ENCODE data around the gene MDC1. TPM values are rescaled to one million over a fixed set of nuclear protein-coding genes. Genes with fewer than 3 reads are reported as not detected.
"Not testable (repeated sequence)": the region's sequence is repeated elsewhere in the genome, so short reads cannot be mapped to it uniquely, and the experiment has no call there.

The MDC1 gene
- total RNA-seq, 1 donor from 2014 or later, result 32.8 TPM

DNA sequence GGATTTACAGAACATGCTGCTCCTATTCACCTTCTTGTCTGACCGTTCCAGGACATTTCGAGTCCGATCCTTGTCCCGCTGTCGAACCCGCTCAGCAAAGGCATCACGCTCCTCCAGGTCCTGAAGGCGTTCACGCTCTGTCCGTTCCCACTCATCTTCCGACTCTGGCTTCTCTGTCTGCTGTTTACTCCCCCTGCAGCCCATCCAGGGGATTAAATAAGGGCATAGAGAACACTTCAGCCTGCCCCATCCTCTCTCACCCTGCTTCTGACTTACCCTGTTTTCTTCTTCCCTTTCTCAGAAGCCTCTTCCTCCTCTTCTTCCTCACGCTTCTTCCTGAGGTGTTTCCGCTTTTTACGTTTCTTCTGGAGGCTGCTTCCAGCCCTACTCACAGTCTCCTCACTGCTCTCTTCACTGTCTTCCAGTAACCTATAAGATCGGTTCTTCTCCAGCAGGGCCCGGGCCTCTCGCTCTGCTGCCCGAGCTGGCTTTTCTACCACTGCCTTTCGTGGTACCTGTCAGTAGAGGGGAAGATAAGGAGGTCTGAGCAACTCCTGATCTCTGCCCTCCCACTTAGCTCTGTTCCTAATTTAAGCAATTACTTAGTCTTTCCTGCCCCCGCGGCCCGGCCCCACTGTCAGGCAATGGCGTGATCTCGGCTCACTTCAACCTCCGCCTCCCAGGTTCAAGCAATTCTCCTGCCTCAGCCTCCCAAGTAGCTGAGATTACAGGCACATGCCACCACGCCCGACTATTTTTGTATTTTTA, 46.1 kb downstream of the MDC1 start:
- no peak for ATAC-seq
- intact Hi-C loops (cut with DNase I), result no loop called here

DNA sequence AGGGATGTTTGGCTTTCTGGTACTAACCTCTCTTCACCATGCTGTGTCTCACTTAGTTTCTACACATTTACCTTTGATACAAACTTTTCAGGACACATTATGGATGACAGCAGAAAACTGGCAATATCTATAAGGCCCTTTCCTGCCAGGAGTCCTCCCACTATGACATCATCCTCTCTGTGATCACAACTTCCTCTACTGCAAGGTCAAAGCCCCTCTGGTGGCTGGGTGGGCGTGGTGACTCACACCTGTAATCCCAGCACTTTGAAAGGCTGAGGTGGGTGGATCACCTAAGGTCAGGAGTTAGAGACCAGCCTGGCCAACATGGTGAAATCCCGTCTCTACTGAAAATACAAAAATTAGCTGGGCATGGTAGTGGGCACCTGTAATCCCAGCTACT, 50.8 kb downstream of the MDC1 start:
- intact Hi-C loops (cut with DNase I); H3K4me3 ChIP-seq; ATAC-seq; H3K27me3 ChIP-seq; DNase-seq; H3K4me1 ChIP-seq; H3K27ac ChIP-seq; H3K9me3 ChIP-seq: not testable (repeated sequence)
- H3K36me3 ChIP-seq, result peaks cover 96% of the 10 kb centered on the region

More for the DNA sequence above, 46.1 kb downstream of the MDC1 start:
- no peaks in the 10 kb centered on the region for H3K27me3 ChIP-seq
- DNase-seq, result no peak
- peaks cover 16% of the 10 kb centered on the region for H3K4me1 ChIP-seq
- H3K4me3 ChIP-seq, result no peak overlapping the region
- H3K27ac ChIP-seq, result no peak overlapping the region
- peaks cover 53% of the 10 kb centered on the region for H3K36me3 ChIP-seq
- TF ChIP-seq, protein P1, sequence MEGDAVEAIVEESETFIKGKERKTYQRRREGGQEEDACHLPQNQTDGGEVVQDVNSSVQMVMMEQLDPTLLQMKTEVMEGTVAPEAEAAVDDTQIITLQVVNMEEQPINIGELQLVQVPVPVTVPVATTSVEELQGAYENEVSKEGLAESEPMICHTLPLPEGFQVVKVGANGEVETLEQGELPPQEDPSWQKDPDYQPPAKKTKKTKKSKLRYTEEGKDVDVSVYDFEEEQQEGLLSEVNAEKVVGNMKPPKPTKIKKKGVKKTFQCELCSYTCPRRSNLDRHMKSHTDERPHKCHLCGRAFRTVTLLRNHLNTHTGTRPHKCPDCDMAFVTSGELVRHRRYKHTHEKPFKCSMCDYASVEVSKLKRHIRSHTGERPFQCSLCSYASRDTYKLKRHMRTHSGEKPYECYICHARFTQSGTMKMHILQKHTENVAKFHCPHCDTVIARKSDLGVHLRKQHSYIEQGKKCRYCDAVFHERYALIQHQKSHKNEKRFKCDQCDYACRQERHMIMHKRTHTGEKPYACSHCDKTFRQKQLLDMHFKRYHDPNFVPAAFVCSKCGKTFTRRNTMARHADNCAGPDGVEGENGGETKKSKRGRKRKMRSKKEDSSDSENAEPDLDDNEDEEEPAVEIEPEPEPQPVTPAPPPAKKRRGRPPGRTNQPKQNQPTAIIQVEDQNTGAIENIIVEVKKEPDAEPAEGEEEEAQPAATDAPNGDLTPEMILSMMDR (IDR thresholded peaks at IDR 0.05), result peak; percentile 9
- H3K9me3 ChIP-seq, result no peaks in the 10 kb centered on the region

DNA sequence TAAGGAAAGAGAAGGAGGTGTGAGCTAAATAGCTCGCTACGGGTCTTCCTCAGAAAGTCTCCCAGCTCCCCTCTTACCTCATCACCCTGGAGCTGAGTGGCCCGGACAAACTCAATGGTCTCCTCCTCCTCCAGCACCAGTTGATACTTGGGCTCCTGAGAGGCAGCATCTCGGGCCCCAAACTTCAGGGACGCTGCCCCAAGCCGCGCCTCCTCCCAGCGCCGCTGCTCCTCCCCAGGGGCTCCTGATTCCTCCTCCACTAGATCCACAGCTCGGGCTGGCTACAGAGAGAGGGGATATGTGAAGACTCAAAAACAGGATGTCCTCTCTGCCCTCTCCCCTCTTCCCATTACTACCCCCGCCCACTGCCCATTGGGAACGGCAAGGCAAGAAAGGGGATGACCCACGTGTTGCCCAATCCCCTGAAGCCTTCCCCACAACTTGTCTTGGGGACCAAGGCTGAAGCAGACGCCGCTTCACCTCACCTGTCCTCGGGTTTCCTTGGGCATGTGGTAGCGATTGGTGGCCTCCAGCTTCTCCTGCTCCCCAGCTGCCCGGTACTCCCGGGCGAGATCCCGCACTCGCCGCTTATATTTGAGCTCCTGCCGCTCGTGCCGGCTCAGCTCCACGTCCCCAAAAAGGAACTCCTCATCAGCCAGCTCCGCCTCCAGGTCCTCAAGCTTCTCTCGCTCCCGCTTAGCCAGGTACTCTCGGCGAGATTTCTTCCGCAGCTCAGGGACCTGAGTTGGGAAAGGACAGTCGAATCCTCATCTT, 51.9 kb downstream of the MDC1 start:
- H3K36me3 ChIP-seq, result peaks cover 100% of the 10 kb centered on the region
- H3K4me1 ChIP-seq, result no peaks in the 10 kb centered on the region
- H3K4me3 ChIP-seq, result no peak overlapping the region
- intact Hi-C loops (cut with DNase I), result no loop called here
- ATAC-seq (no peak), DNase-seq (no peak)
- no peaks in the 10 kb centered on the region for H3K9me3 ChIP-seq
- no peak overlapping the region for H3K27ac ChIP-seq
- no peaks in the 10 kb centered on the region for H3K27me3 ChIP-seq
- TF ChIP-seq, protein P1 (IDR thresholded peaks at IDR 0.05), result no peak

DNA sequence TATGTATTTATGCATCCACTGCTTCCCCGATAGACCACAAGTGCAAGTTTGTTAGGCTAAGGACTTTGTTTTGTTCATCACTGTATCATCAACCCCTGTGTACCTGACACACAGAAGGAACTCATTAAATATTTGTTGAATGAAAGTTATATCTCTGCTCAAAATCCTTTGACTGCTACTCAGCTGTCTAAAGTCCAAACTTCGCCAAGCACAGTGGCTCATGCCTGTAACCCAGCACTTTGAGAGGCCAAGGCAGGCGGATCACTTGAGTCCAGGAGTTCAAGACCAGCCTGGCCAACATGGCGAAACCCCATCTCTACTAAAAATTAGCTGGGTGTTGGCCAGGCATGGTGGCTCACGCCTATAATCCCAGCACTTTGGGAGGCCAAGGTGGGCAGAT, 59.2 kb downstream of the MDC1 start:
- H3K27ac ChIP-seq; H3K9me3 ChIP-seq; ATAC-seq; intact Hi-C loops (cut with DNase I); H3K4me3 ChIP-seq; H3K4me1 ChIP-seq; DNase-seq; H3K27me3 ChIP-seq: not testable (repeated sequence)
- peaks cover 100% of the 10 kb centered on the region for H3K36me3 ChIP-seq

DNA sequence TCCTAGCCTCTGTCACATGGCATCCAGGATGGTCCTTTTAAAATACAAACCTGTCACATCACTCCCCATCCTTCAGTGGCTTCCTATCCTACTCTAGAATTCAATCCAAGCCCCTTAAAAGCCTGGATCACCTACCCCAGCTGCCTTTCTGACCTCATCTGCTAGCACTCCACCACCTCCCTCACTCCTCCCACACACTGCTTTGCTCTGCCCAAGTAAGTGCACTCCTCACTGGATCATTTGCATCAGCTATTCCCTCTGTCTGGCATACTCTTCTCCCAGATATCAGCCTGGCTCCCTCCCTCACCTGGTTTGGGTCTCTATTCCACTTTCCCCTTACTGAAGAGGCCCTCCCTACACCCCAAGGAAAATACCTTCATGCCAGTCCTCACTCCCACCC, 59.6 kb downstream of the MDC1 start:
- peaks cover 100% of the 10 kb centered on the region for H3K36me3 ChIP-seq
- H3K27ac ChIP-seq, result no peak overlapping the region
- H3K4me1 ChIP-seq, result no peaks in the 10 kb centered on the region
- TF ChIP-seq, protein P1 (IDR thresholded peaks at IDR 0.05), result no peak
- no peak overlapping the region for H3K4me3 ChIP-seq
- DNase-seq (no peak), ATAC-seq (no peak)
- no peaks in the 10 kb centered on the region for H3K9me3 ChIP-seq
- no peaks in the 10 kb centered on the region for H3K27me3 ChIP-seq
- intact Hi-C loops (cut with DNase I), result no loop called here

DNA sequence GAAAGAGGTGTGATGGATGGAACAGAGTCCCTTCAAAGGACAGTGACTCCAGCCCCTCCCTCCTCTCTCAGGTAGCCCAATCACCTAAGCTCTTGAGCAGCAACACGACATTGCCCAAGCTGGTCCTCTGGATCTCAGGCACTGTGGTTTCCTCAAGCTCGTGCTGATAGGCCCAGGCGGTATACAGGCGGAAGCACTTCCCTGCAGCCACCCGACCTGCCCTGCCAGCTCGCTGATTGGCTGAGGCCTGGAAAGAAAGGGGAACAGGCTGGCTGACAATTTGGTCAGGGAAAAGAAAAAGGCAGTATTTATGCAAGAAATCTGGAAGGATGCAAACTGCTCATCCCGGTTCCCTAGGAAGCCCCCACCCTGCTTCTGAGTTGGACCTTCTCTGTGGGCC, 60.6 kb downstream of the MDC1 start:
- H3K36me3 ChIP-seq, result peaks cover 100% of the 10 kb centered on the region
- H3K27me3 ChIP-seq, result no peaks in the 10 kb centered on the region
- intact Hi-C loops (cut with DNase I), result no loop called here
- TF ChIP-seq, protein P1 (IDR thresholded peaks at IDR 0.05), result no peak
- H3K4me3 ChIP-seq, result no peak overlapping the region
- ATAC-seq, result peak; percentile 78
- H3K27ac ChIP-seq, result no peak overlapping the region
- no peaks in the 10 kb centered on the region for H3K9me3 ChIP-seq
- peak; percentile 69 for DNase-seq
- no peaks in the 10 kb centered on the region for H3K4me1 ChIP-seq

All from upper lobe of right lung (tissue), 1 donor.